Activated T-cell treated with anti-CD3 and anti-CD28 coated beads, Interleukin-2, amount 50 U/mL, for 4 hours (primary cell): ENCODE data around the gene SERPINA5. TPM values are rescaled to one million over a fixed set of nuclear protein-coding genes. Genes with fewer than 3 reads are reported as not detected.

Experiments
- total RNA-seq, 3 donors: library from RNA; stranded (reverse); gene quantifications; one replicate each; pipeline ENCODE4 v1.2.1, GENCODE V29; 2021

Gene SERPINA5
- total RNA-seq, 3 donors from 2014 or later = 0.29 to 0.58 (median 0.38) TPM

Other genes starting within 250 kb of the SERPINA5 start
- not detected for gene SERPINA2, start 214.7 kb upstream of the SERPINA5 start, total RNA-seq
- gene SERPINA1, start 192.8 kb upstream of the SERPINA5 start, total RNA-seq = 1 to 10 TPM; 4.8 to 5.3 (median 4.9) TPM
- gene SERPINA11, start 128.6 kb upstream of the SERPINA5 start, total RNA-seq = not detected
- not detected for gene SERPINA9, start 105.2 kb upstream of the SERPINA5 start, total RNA-seq
- not detected for gene SERPINA12, start 72.0 kb upstream of the SERPINA5 start, total RNA-seq
- not detected for gene SERPINA4, start 20.0 kb upstream of the SERPINA5 start, total RNA-seq
- gene SERPINA3, start 31.0 kb downstream of the SERPINA5 start, total RNA-seq = 1 to 10 TPM; 1.9 to 2.6 (median 2.4) TPM
- not detected for gene GSC, start 188.7 kb downstream of the SERPINA5 start, total RNA-seq